Hepatocyte (in vitro differentiated cells): ENCODE data around the gene MICAL3. TPM values are rescaled to one million over a fixed set of nuclear protein-coding genes. Genes with fewer than 3 reads are reported as not detected.
"Not testable (repeated sequence)": the region's sequence is repeated elsewhere in the genome, so short reads cannot be mapped to it uniquely, and the experiment has no call there.

ENCODE experiments used
- DNase-seq: peaks from one replicate; pipeline ENCODE4 v3.0.0-alpha.2; 2016; ENCODE audit warnings: low spot score
- H2AFZ ChIP-seq: fragments of 200-600 bp; sonication (generic); 2 replicates; pipeline ENCODE4 v1.6.0; 2016; ENCODE audit warnings: antibody characterized with exemption, mild to moderate bottlenecking
- H3K27ac ChIP-seq: fragments of 200-600 bp; sonication (generic); 2 replicates; pipeline ENCODE4 v1.5.1; 2016; ENCODE audit warnings: mild to moderate bottlenecking
- H3K27me3 ChIP-seq: fragments of 200-600 bp; sonication (generic); 2 replicates; pipeline ENCODE4 v1.6.1; 2016
- H3K36me3 ChIP-seq: fragments of 200-600 bp; sonication (generic); replicated peaks from 2 replicates; pipeline ENCODE4 v1.5.1; 2016; ENCODE audit warnings: low read depth; ENCODE audit not compliant: insufficient read depth
- H3K4me1 ChIP-seq: fragments of 200-600 bp; sonication (generic); 2 replicates; pipeline ENCODE4 v1.5.1; 2016; ENCODE audit warnings: mild to moderate bottlenecking, moderate library complexity; ENCODE audit not compliant: insufficient read depth
- H3K4me2 ChIP-seq: fragments of 200-600 bp; sonication (generic); 2 replicates; pipeline ENCODE4 v1.6.0; 2016
- H3K4me3 ChIP-seq: fragments of 200-600 bp; sonication (generic); 2 replicates; pipeline ENCODE4 v1.5.1; 2016; ENCODE audit warnings: mild to moderate bottlenecking
- H3K79me2 ChIP-seq: fragments of 200-600 bp; sonication (generic); 2 replicates; pipeline ENCODE4 v1.6.0; 2017; ENCODE audit warnings: mild to moderate bottlenecking
- H3K9me2 ChIP-seq: fragments of 200-600 bp; sonication (generic); replicated peaks from 2 replicates; pipeline ENCODE4 v1.6.0; 2017; ENCODE audit warnings: mild to moderate bottlenecking; ENCODE audit not compliant: insufficient read depth
- H3K9me3 ChIP-seq: fragments of 200-600 bp; sonication (generic); 2 replicates; pipeline ENCODE4 v1.5.1; 2016; ENCODE audit warnings: low read depth, mild to moderate bottlenecking
- H4K20me1 ChIP-seq: fragments of 200-600 bp; sonication (generic); 2 replicates; pipeline ENCODE4 v1.6.0; 2016; ENCODE audit warnings: mild to moderate bottlenecking; ENCODE audit not compliant: insufficient read depth, poor library complexity, severe bottlenecking
- EZH2 ChIP-seq: fragments of 200-600 bp; sonication (generic); IDR thresholded peaks from 2 replicates; pipeline ENCODE4 v1.6.1; 2016; ENCODE audit warnings: antibody characterized with exemption, mild to moderate bottlenecking, borderline replicate concordance
- EZH2phosphoT487 ChIP-seq: fragments of 200-600 bp; sonication (generic); IDR thresholded peaks from one replicate; pipeline ENCODE4 v1.6.1; 2018; ENCODE audit warnings: antibody characterized with exemption, mild to moderate bottlenecking, low read depth, moderate library complexity; ENCODE audit not compliant: unreplicated experiment, severe bottlenecking
- WGBS: methylation state at CpG from one replicate; pipeline ENCODE4 v1.1.6; 2016; ENCODE audit warnings: low lambda C conversion rate; ENCODE audit errors: missing lambda C conversion rate; 5-methylcytosine and 5-hydroxymethylcytosine counted together
- polyA plus RNA-seq: library from polyadenylated mRNA; unstranded; fragments of >200 nt; fragmentation: Nextera tagmentation; extraction: Ambion mirVana; gene quantifications from 2 replicates; pipeline ENCODE4 v1.2.1, GENCODE V29; 2016
- total RNA-seq: library from RNA; depleted of rRNA; stranded (reverse); fragments of >200 nt; gene quantifications from 2 replicates; pipeline ENCODE4 v1.2.3, GENCODE V29; 2014
- TF ChIP-seq, protein P1 (sequence below): fragments of 200-600 bp; sonication (generic); IDR thresholded peaks from 2 replicates; pipeline ENCODE4 v1.5.1; 2016; ENCODE audit warnings: antibody characterized with exemption, mild to moderate bottlenecking; ENCODE audit not compliant: poor library complexity

The MICAL3 gene
- total and polyA plus RNA-seq, 2 experiments from 2014 or later = 4.6 to 22.7 TPM

DNA sequence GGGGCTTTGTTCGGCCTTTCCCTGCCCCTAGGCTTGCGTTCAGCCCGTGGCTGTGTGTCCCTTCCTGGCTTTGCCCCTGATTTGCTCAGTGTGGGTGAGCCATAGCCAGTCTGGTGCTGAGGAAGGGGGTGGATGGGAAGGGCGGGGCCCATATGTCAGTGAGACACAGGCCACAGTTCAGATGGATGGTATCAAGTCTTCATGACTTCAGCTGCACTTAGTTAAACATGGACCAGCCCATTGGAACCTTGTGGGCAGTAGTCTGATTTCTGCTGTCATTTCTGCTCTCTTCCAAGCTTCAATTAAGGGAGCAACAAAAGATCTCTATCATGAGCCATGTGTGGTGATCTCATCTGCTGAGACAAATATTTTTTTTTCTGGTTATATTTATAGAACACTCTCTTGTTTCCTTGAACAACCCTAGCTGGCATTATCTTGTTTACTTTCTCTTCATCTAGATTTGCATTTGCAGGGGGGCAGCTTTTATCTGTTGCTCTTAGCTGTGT lies 31.9 kb upstream of the MICAL3 start:
- H3K79me2 ChIP-seq = no peaks in the 10 kb centered on the region
- no peak overlapping the region for H3K4me3 ChIP-seq
- H3K36me3 ChIP-seq = no peaks in the 10 kb centered on the region
- no peaks in the 10 kb centered on the region for H3K9me2 ChIP-seq
- no peaks in the 10 kb centered on the region for H3K27me3 ChIP-seq
- TF ChIP-seq EZH2phosphoT487 (no peak), EZH2 (no peak)
- TF ChIP-seq, protein P1, sequence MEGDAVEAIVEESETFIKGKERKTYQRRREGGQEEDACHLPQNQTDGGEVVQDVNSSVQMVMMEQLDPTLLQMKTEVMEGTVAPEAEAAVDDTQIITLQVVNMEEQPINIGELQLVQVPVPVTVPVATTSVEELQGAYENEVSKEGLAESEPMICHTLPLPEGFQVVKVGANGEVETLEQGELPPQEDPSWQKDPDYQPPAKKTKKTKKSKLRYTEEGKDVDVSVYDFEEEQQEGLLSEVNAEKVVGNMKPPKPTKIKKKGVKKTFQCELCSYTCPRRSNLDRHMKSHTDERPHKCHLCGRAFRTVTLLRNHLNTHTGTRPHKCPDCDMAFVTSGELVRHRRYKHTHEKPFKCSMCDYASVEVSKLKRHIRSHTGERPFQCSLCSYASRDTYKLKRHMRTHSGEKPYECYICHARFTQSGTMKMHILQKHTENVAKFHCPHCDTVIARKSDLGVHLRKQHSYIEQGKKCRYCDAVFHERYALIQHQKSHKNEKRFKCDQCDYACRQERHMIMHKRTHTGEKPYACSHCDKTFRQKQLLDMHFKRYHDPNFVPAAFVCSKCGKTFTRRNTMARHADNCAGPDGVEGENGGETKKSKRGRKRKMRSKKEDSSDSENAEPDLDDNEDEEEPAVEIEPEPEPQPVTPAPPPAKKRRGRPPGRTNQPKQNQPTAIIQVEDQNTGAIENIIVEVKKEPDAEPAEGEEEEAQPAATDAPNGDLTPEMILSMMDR = no peak
- 75% methylated on average over 4 of the region's 4 CpGs for WGBS
- H3K4me2 ChIP-seq = peak overlapping the region; percentile 4
- H3K9me3 ChIP-seq = no peaks in the 10 kb centered on the region
- peak overlapping the region; percentile 96 for H3K27ac ChIP-seq
- no peaks in the 10 kb centered on the region for H4K20me1 ChIP-seq
- peaks cover 43% of the 10 kb centered on the region for H3K4me1 ChIP-seq
- no peak overlapping the region for H2AFZ ChIP-seq
- DNase-seq = peak; percentile 74

DNA sequence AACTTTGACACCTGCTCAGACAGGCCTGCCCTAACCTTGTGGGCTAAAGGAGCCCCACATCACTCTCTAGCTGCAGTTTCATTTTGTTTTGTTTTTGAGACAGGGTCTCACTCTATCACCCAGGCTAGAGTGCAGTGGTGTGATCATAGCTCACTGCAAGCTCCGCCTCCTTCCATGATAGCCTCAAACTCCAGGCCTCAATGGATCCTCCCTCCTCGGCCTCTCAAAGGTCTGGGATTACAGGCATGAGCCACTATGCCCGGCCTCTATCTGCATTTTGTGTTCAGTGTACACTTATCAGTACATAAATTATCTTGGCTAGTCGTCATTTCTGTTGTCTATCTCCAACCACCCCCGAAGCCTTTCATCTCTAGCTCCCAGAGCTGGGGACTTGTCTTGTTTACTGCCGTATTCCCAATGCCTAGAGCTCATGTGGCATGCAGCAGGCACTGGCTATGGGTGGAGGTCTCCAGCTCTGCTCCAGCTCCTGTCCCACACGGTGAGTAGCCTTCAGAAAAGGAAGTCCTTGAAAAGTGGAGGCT lies 31.3 kb upstream of the MICAL3 start:
- Histone ChIP-seq H3K4me3 (no peak overlapping the region), H3K9me3 (no peaks in the 10 kb centered on the region), H3K27me3 (no peaks in the 10 kb centered on the region), H4K20me1 (no peaks in the 10 kb centered on the region), H2AFZ (no peak overlapping the region), H3K4me1 (peaks cover 38% of the 10 kb centered on the region), H3K36me3 (no peaks in the 10 kb centered on the region), H3K4me2 (peak overlapping the region; percentile 4), H3K9me2 (no peaks in the 10 kb centered on the region), H3K79me2 (no peaks in the 10 kb centered on the region), H3K27ac (peak overlapping the region; percentile 96)
- 56% methylated on average over 7 of the region's 7 CpGs for WGBS
- DNase-seq = no peak
- TF ChIP-seq, protein P1 = no peak
- TF ChIP-seq EZH2phosphoT487 (no peak), EZH2 (no peak)

DNA sequence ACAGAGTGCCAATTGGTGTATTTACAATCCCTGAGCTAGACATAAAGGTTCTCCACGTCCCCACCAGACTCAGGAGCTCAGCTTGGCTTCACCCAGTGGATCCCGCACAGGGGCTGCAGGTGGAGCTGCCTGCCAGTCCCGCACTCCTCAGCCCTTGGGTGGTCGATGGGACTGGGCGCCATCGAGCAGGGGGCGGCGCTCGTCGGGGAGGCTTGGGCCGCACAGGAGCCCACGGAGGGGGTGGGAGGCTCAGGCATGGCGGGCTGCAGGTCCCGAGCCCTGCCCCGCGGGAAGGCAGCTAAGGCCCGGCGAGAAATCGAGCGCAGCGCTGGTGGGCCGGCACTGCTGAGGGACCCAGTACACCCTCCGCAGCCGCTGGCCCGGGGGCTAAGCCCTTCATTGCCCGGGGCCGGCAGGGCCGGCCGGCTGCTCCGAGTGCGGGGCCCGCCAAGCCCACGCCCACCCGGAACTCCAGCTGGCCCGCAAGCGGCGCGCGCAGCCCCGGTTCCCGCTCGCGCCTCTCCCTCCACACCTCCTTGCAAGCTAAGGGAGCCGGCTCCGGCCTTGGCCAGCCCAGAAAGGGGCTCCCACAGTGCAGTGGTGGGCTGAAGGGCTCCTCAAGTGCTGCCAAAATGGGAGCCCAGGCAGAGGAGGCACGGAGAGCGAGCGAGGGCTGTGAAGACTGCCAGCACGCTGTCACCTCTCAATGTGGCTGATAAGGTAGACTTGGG lies 29.0 kb upstream of the MICAL3 start:
- not testable (repeated sequence) for H3K36me3 ChIP-seq, H3K4me2 ChIP-seq, DNase-seq, H3K4me3 ChIP-seq, H3K27me3 ChIP-seq, H3K9me3 ChIP-seq, H2AFZ ChIP-seq, H3K27ac ChIP-seq, H3K79me2 ChIP-seq, H4K20me1 ChIP-seq, H3K9me2 ChIP-seq
- WGBS = 98% methylated on average over 37 of the region's 49 CpGs
- peaks cover 26% of the 10 kb centered on the region for H3K4me1 ChIP-seq

DNA sequence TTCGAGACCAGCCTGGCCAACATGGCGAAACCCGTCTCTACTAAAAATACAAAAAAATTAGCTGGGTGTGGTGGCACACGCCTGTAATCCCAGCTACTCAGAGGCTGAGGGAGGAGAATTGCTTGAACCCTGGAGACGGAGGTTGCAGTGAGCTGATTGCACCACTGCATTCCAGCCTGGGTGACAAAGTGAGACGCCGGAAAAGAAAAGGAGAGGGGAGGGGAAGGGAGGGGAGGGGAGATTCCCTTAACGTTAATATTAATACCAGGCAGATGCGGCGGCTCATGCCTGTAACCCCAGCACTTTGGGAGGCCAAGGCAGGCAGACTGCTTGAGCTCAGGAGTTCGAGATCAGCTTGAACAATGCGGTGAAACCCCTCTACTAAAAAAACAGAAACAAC lies 26.8 kb upstream of the MICAL3 start:
- H3K27me3 ChIP-seq, H3K4me1 ChIP-seq, H3K4me2 ChIP-seq, H3K9me2 ChIP-seq, DNase-seq, H3K27ac ChIP-seq, H4K20me1 ChIP-seq, H3K4me3 ChIP-seq, H2AFZ ChIP-seq, H3K36me3 ChIP-seq, H3K9me3 ChIP-seq, H3K79me2 ChIP-seq: not testable (repeated sequence)
- WGBS = 85% methylated on average over 9 of the region's 12 CpGs
